Activated naive CD4-positive, alpha-beta T cell treated with anti-CD3 and anti-CD28 coated beads, Interleukin-2, amount 50 U/mL, for 72 hours (primary cell): ENCODE results near the gene FRAS1. TPM values are rescaled to one million over a fixed set of nuclear protein-coding genes. Genes with fewer than 3 reads are reported as not detected.
"Not testable (repeated sequence)": the region's sequence is repeated elsewhere in the genome, so short reads cannot be mapped to it uniquely, and the experiment has no call there.

Source experiments
- ATAC-seq, 2 donors: fragments of 150-1000 bp; cut with Tn5 transposase; 2 replicates each; pipeline ENCODE4 v1.10.0; 2021; ENCODE audit warnings: mild to moderate bottlenecking in 2 of 2, moderate library complexity in 2 of 2
- DNase-seq, 2 donors: peaks; one replicate each; pipeline ENCODE4 v3.0.0; 2021 to 2022; ENCODE audit warnings: low spot score in 2 of 2
- H3K27ac Mint-ChIP-seq, 2 donors: one replicate each; pipeline ENCODE4 v1.8.0; 2022; ENCODE audit warnings: mild to moderate bottlenecking in 2 of 2, mixed read lengths in 2 of 2
- H3K36me3 Mint-ChIP-seq, 2 donors: one replicate each; pipeline ENCODE4 v1.8.0; 2022; ENCODE audit warnings: mixed read lengths in 2 of 2
- H3K9me3 Mint-ChIP-seq, 2 donors: one replicate each; pipeline ENCODE4 v1.8.0; 2022; ENCODE audit warnings: mixed read lengths in 2 of 2
- total RNA-seq, 2 donors: library from RNA; stranded (reverse); gene quantifications; one replicate each; pipeline ENCODE4 v1.2.3, GENCODE V29; 2022

The FRAS1 gene
- total RNA-seq, 2 donors from 2014 or later: 0.06 TPM; not detected in 1

- H3K36me3 Mint-ChIP-seq: no peaks in the 10 kb centered on the region
- H3K27ac Mint-ChIP-seq: no peak overlapping the region
- ATAC-seq: no peak
- no peaks in the 10 kb centered on the region for H3K9me3 Mint-ChIP-seq
- DNase-seq: no peak
Observed at GRCh38 chr4:78418406-78418805, 361.3 kb downstream of the FRAS1 start.

- Mint-ChIP-seq H3K36me3 (no peaks in the 10 kb centered on the region), H3K9me3 (no peaks in the 10 kb centered on the region), H3K27ac (no peak overlapping the region)
- ATAC-seq (no peak), DNase-seq (no peak)
Observed at GRCh38 chr4:78423790-78424189, 366.7 kb downstream of the FRAS1 start.

- Mint-ChIP-seq H3K36me3 (no peaks in the 10 kb centered on the region), H3K27ac (no peak overlapping the region), H3K9me3 (no peaks in the 10 kb centered on the region)
- no peak for DNase-seq
- ATAC-seq: no peak
Observed at GRCh38 chr4:78424461-78424860, 367.3 kb downstream of the FRAS1 start.

GRCh38 chr4:78426972-78427371 lies 369.8 kb downstream of the FRAS1 start:
- Mint-ChIP-seq H3K36me3 (no peaks in the 10 kb centered on the region), H3K9me3 (no peaks in the 10 kb centered on the region), H3K27ac (no peak overlapping the region)
- ATAC-seq: no peak
- no peak for DNase-seq

GRCh38 chr4:78428996-78429395 lies 371.9 kb downstream of the FRAS1 start:
- no peak for DNase-seq
- no peak overlapping the region for H3K27ac Mint-ChIP-seq
- ATAC-seq: no peak
- H3K36me3 Mint-ChIP-seq: no peaks in the 10 kb centered on the region
- H3K9me3 Mint-ChIP-seq: no peaks in the 10 kb centered on the region

- Mint-ChIP-seq H3K36me3 (no peaks in the 10 kb centered on the region), H3K9me3 (no peaks in the 10 kb centered on the region), H3K27ac (no peak overlapping the region)
- no peak for ATAC-seq
- no peak for DNase-seq
Observed at GRCh38 chr4:78432896-78433295, 375.8 kb downstream of the FRAS1 start.

- Mint-ChIP-seq H3K36me3 (no peaks in the 10 kb centered on the region), H3K9me3 (no peaks in the 10 kb centered on the region), H3K27ac (no peak overlapping the region)
- DNase-seq: no peak
- no peak for ATAC-seq
Observed at GRCh38 chr4:78437608-78438088, 380.5 kb downstream of the FRAS1 start.

- H3K27ac Mint-ChIP-seq: no peak overlapping the region
Observed at GRCh38 chr4:78439328-78439727, 382.2 kb downstream of the FRAS1 start.

GRCh38 chr4:78441756-78442155 lies 384.6 kb downstream of the FRAS1 start:
- Mint-ChIP-seq H3K9me3 (no peaks in the 10 kb centered on the region), H3K27ac (no peak overlapping the region), H3K36me3 (no peaks in the 10 kb centered on the region)
- no peak for ATAC-seq
- DNase-seq: no peak

More at GRCh38 chr4:78439328-78439727, 382.2 kb downstream of the FRAS1 start:
- no peaks in the 10 kb centered on the region for H3K9me3 Mint-ChIP-seq
- DNase-seq: no peak
- ATAC-seq: no peak
- H3K36me3 Mint-ChIP-seq: no peaks in the 10 kb centered on the region

- no peak for ATAC-seq
- Mint-ChIP-seq H3K36me3 (no peaks in the 10 kb centered on the region), H3K9me3 (no peaks in the 10 kb centered on the region), H3K27ac (no peak overlapping the region)
- no peak for DNase-seq
Observed at GRCh38 chr4:78446619-78447018, 389.5 kb downstream of the FRAS1 start.

GRCh38 chr4:78451407-78451806 lies 394.3 kb downstream of the FRAS1 start:
- H3K9me3 Mint-ChIP-seq: no peaks in the 10 kb centered on the region
- H3K27ac Mint-ChIP-seq: no peak overlapping the region
- H3K36me3 Mint-ChIP-seq: no peaks in the 10 kb centered on the region
- DNase-seq (no peak), ATAC-seq (no peak)

GRCh38 chr4:78454016-78454415 lies 396.9 kb downstream of the FRAS1 start:
- no peak for ATAC-seq
- no peak for DNase-seq
- H3K27ac Mint-ChIP-seq: no peak overlapping the region
- H3K36me3 Mint-ChIP-seq: no peaks in the 10 kb centered on the region
- no peaks in the 10 kb centered on the region for H3K9me3 Mint-ChIP-seq

GRCh38 chr4:78457751-78458150 lies 400.6 kb downstream of the FRAS1 start:
- H3K27ac Mint-ChIP-seq: no peak overlapping the region
- no peaks in the 10 kb centered on the region for H3K9me3 Mint-ChIP-seq
- H3K36me3 Mint-ChIP-seq: no peaks in the 10 kb centered on the region
- ATAC-seq (no peak), DNase-seq (no peak)

- no peaks in the 10 kb centered on the region for H3K36me3 Mint-ChIP-seq
- H3K9me3 Mint-ChIP-seq: no peaks in the 10 kb centered on the region
- H3K27ac Mint-ChIP-seq: no peak overlapping the region
- ATAC-seq (no peak), DNase-seq (no peak)
Observed at GRCh38 chr4:78459327-78459726, 402.2 kb downstream of the FRAS1 start.

GRCh38 chr4:78460368-78460767 lies 403.2 kb downstream of the FRAS1 start:
- DNase-seq: no peak
- Mint-ChIP-seq H3K9me3 (no peaks in the 10 kb centered on the region), H3K27ac (no peak overlapping the region), H3K36me3 (no peaks in the 10 kb centered on the region)
- ATAC-seq: no peak

GRCh38 chr4:78464265-78464664 lies 407.1 kb downstream of the FRAS1 start:
- H3K27ac Mint-ChIP-seq: no peak overlapping the region
- ATAC-seq (no peak), DNase-seq (no peak)
- H3K9me3 Mint-ChIP-seq: peaks cover 5 to 6% of the 10 kb centered on the region in 2 donors
- no peaks in the 10 kb centered on the region for H3K36me3 Mint-ChIP-seq

GRCh38 chr4:78467223-78467622 lies 410.1 kb downstream of the FRAS1 start:
- H3K27ac Mint-ChIP-seq, H3K36me3 Mint-ChIP-seq, ATAC-seq, H3K9me3 Mint-ChIP-seq, DNase-seq: not testable (repeated sequence)

- no peak for ATAC-seq
- Mint-ChIP-seq H3K36me3 (no peaks in the 10 kb centered on the region), H3K27ac (no peak overlapping the region), H3K9me3 (peaks cover 5 to 6% of the 10 kb centered on the region in 2 donors)
- DNase-seq: no peak
Observed at GRCh38 chr4:78468272-78468671, 411.1 kb downstream of the FRAS1 start.
